NCI-H510A treated with DMSO at 0.1 percent for 48 hours (cell line): ENCODE measurements around the gene ADAT3.

Experiments used
- DNase-seq: peaks from one replicate; lab custom pipeline; 2025; lab: John Stamatoyannopoulos, UW

Gene ADAT3

DNA sequence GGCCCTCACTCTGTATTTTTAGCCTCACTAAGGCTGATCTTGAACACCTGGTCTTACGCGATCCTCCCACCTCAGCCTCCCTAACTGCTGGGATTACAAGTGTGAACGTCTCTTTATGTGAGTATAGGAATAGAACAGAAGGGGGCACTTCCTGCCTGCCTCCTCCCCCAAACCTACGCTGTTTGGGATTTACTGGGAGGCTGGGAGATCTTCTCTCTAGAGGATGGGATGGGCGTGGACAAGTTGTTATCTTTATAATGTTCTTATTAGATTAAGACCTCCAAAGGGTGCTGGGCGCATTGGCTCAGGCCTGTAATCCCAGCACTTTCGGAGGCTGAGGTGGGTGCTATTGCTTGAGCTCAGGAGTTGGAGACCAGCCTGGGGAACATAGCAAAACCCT lies 32.9 kb downstream of the ADAT3 start:
- no peak for DNase-seq

DNA sequence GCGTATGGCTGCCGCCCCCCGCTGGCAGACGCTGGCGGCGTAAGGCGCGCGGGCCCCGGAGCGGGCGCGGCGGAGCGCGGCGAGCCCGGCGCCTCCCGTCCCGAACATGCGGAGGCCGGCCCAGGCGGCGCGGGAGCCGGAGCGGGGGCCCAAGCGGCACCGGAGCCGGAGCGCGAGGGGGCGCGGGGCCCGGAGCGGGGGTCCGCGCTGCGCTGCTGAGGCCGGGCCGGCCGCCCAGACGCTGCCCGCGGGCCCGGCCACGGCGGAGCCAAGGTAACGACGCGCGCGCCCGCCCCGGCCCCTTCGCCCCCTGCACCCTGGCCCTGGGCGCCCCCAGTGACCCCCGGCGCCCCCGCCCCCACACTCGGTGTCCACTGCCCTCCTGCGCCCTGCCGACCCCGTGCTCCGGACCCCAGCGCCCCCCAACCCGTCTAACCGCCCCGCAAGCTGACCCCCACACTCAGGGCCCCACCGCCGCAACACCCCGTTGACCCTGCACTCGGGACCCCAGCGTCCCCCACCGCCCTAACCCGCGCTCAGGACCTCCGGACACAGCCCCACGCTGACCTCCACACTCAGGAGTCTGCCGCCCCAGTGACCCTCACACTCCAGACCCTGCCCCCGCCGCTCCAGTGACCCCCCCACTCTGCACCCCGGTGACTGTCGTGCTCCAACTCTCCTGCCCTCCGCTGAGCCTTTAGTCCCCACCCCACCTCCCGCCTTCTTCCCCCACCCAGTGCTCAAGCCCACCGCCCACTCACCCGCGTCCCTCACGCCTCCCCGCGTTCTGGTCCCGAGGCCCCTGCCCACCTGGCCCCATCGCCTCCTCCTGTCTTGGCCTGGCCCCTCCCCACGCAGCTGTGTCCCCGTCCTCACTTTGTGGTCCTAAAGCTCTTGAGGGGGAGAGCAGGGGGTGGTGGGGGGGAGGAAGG lies 36.2 kb downstream of the ADAT3 start, which contains the start of gene CSNK1G2:
Gene CSNK1G2 (plus strand): TSS at position 27 of the 932 bp plus-strand sequence. CDS start 28,601 bp downstream, outside the sequence.
- DNase-seq = no peak

DNA sequence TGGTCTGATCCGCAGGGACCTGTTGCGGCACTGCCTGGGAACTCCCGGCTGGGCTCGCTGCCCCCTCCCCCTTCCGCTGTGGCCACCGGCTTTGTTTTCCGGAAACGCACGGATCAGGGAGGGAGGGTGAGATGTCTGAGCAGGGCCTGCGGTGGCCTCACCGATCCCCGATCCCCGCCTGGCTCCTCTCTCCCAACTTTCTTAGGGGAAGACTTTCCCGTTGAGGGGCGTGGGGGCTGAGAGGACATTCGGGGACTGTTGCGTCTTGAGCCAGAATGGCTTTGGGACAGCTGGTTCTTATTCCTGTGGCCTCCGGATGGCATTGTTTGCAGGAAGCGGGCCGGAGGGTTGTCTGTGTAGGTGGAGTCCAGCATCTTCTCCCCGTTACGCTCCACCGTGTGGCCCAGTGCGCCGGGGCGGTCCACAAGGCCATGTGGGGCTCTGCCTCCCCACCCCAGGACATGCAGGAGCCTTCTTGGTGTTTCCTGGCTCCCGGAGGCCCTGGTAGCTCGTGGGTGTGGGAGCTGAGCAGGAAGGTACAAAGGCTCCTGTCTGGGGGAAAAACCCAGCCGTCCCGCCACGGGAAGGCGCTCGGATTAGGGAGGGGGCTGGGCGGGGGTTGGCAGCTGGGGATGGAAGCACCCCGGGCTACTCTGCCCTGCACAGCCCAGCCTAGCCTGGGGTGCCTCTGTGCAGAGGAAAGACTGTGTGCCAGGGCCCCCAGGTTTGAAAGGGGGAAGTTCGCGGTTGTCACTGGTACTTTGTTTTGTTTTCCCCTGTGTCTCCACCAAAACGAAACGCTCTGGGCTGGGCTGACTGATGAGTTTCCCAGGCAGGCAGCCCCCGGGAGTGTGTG lies 37.1 kb downstream of the ADAT3 start:
- DNase-seq = peak; percentile 55

DNA sequence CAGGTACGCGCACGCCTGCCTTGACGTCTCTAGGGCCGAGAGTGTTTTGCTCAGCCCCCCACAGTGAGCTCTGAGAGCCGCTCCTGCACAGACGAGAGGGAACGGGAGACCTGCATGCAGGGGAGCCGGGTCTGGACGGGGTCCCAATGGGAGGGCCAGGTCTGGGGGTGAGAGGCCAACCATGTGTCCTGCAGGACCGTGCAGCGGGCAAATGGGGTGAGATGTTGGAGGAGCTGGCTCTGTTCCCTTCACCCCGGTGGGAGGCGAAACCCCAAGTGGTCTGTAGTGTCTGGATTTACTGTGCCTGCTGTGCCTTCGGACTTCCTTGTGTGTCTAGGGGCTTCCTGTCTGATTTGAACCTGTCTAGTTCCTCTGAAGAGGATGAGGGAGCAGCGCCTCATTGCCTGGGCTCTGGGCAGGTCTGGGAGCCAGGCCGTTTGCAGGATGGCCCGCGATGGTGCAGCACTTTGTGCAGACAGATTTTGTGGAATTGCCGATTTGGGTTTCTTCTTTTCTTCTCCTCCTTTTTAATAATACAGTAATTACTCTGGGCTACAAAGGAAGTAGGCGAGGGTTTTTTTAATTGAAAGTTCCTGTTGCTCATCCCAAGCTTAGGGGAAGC lies 37.8 kb downstream of the ADAT3 start:
- DNase-seq = no peak

DNA sequence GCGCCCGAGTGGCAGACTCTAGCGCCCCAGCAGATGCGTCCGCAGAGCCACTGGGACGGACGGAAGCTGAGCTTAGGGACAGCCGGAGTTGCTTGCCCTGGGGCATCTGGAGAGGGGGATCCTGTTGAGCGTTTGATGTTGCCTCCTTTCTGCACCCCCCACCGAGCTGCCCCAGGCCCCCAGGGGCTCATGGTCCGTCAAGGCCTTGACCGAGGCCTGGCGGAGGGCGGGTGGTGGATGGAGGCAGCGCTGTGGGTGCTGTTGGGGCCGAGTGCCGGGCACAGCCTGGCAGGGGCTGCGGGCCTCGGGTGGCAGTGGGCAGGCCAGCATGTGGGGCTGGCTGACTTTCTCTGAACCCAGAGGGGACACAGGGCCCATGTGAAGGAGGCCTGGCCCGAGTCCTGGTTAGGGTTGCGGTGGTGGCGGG lies 38.5 kb downstream of the ADAT3 start:
- no peak for DNase-seq

DNA sequence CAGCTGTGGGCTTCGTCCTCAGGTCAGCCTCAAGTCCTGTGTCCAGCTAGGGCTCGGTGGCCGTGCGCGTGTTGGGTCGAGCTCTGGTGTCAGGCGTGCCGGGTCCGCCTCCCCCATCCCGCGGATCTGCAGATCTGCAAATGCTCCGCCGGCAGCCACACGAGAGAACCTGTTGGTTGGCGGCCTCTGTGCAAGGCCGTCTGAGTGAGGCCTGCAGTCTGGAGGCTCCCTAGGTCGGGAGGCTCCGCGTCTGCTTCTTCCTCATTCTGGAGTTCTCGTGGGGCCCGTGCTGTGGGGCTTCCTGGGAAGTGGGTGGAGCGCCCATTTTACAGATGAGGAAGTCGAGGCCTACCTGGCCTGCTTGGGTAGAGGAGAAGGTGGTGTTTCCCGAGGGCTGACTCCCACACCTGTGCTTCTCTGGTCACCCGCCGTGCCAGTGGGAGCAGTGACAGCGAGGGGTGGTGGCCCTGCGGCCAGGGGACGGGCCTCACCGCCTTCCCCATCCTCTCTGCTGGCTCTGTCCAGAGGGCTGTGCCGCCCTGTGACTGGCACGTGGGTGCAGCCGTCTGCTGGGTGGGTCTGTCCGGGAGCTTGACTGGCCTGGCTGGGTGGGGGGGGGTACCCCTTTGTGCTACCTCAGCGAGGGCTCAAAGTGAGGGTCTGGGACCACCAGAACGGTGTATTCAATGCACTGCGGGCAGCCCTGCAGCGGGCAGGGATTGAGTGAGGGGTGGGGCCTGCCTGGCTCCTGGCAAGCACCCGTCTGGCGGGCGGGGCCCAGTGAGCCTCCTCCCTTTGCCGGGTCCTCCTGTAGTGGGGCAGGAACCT lies 39.1 kb downstream of the ADAT3 start:
- DNase-seq = no peak

DNA sequence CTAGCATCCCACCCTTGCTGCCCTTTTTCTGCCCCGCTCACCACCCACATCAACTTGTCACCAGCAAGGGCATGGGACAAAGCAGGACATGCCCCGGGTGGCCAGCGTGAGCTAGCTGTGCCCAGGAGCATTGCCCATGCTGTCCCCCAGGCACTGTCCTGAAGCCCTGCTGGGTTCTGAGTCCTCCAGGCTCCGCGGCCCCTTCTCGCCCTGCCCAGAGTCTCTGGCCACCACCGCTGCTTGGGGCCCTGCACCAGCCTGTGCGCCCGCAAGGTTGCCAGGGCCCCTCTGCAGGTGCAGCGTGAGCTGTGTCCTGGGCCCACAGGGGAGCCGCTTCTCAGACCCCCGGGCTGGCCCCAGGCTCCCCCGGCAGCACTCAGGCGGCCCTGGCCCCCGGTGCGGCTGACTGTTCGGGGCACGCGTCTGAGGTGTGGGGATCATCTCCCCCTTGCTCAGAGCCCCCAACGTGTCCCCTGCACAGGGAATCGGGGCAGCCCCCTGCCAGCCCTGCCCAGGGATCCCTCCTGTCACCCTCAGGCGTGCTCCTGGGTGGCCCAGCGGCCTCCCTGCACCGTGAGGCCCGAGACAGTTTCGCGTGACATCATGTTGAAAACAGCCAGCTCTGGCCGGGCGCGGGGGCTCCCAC lies 39.8 kb downstream of the ADAT3 start:
- DNase-seq = no peak

DNA sequence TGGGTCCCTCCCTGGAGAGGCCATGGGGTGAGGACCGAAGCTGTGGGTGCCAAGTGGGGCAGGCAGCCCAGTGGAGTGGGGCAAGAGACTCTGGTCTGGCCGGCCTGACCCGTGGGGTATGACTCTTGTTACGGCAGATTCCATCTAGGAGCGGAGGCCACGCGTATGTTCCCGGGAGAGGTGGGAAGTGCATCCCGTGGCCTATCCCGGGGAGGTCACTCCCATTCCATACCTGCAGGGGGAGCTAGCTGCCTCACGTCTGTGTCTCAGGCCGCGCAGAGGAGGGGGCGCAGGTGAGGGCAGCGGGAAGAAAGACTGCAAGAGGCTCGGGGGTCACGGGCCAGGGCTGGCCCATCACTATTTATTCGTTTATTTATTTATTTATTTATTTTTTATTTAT lies 40.7 kb downstream of the ADAT3 start:
- no peak for DNase-seq

DNA sequence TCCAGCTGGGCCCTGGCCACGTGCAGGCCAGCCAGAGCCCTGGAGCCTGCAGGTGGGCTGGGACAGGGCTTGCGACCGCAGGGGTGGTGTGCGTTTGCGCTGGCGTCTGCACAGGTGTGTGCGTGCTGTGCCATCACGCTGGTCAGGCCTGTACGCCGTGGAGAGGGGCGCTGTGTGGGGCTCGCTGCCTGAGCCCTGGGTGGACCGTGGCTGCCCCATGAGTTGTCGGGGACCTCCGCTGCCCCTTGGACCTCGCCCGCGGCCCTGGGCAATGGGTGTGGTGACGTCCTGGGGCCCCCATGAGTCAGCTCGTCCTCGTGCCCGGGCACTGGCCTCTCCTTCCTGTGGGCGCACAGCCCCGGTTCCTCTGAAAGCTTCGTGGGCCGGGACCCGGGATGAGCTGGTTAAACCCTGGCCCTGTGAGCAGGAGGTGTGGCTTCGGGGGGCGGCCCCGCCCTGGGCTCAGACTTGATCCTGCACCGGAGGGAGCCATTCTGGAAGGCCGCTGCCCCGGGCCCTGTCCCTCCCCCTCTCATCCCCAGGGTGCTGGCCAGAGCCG lies 42.5 kb downstream of the ADAT3 start:
- no peak for DNase-seq

DNA sequence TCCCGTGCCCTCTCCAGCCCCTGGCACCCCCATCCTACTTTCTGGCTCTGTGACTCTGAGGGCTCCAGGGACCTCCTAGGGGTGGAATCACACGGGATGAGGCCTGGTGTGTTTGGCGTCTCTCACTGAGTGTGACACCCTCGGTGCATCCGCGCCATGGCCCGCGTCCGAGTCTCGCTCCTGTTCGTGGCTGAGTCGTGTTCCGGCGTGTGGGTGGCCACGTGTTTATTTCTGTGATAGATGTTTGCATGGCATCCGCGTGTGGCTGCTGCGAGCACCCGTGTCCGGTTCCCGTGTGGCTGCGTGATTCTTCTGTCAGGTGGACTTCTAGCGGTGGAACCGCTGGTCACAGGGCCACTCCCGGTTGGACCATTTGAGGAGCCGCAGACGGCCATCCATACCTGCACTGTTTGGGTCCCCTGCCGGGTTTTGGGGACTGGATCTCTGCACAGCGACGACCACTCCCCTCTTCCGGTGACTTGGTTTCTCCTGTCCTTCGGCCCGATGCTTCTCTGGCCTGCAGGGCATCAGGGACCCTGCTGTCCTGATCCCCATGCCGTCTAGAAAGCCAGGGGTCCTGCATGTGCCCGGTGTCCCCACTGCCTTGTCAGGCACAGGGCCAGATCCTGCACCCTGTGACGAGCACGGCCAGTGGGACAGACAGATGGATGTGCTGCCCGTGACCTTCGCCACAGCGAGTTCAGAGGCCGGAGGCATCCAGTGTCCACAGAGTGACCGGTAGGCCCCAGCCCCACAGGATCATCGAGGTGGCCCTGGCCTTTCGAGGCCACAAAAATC lies 44.3 kb downstream of the ADAT3 start:
- no peak for DNase-seq

DNA sequence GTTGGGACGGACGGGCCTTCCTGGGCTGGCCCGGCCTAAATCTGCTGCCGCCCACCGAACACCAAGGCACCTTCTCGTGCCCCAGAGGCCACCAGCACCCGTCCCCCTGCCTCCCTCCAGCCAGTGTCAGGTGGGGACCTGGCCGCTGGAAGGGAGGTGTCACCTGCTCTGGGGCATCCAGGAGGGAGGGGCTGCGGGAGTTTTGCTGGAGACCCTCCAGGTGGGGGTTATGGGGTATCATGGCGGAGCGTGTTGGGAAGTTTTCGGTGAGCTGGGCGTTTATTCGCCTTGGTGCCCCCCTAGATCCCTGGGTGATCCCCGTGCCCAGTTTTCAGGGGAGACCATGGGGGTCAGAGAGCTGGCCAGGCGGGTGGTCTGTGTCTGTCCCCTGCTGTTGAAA lies 45.4 kb downstream of the ADAT3 start:
- DNase-seq = no peak

DNA sequence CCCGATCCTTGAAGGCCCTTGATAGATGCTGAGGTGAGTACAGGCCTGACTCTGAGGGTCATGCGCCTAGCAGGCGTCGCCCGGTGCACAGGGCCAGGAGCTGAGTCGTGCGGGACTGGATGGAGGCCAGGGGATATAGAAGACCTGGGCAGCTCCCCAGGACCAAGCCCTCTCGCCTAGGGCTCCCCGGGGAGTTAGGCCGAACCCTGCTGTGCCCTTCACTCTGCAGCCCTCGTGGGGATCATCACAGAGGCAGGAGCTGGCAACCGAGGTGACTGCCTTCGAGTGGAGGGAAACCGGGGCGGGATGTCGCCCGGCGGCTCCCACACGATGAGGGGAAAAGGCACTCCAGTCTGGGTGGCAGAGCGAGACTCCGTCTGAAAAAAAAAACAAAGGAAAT lies 47.4 kb downstream of the ADAT3 start:
- DNase-seq = no peak

DNA sequence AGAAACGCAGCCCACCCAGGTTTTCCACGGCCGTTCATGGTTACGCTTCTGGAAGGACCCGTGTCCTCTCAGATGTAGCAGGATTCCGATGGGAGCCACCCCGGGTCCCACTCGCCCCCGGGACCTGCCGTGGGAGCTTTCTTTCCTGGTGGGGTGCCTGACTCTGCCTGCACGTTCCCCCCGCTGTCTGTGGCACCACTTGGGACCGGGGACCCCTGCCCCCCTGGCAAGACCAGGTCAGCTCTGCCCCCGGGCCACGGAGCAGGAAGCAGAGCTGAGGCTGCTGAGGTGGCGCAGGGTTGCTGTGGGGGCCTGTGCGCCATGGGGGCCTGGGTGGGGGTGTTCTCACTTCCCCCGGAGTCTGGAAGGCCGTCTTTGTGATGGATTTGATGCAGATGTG lies 47.8 kb downstream of the ADAT3 start:
- DNase-seq = no peak

DNA sequence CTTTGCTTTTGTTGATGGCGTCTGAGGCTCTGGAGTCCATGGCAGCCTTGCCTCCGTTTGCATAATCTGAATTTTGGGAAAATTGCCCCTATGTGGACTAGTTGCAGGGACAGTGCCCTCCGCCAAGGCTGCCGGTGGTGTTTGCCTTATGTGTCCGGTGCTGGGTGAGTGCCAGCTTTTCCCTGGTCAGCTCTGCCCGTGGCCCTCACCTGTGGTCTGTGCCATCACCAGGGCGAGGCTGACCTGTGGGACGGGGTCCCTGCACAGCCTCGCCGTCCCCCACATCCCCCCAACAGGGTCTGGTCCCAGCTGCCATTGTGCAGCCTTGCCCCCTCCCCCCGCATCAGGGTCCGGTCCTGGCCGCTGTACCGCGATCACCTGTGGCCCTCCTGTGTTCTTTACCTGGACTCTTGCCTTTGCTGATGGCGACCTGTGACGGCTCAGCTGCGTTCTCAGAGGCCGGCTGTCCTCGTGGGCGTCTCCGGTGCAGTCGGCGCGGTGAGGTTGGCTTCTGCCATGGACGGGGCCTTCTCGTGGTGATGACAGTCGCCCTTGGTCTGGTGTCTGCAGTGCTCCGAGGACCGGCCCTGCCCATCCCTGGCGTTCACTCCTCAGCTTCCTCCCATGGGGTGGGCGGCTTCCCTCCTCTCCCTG lies 48.4 kb downstream of the ADAT3 start:
- no peak for DNase-seq

DNA sequence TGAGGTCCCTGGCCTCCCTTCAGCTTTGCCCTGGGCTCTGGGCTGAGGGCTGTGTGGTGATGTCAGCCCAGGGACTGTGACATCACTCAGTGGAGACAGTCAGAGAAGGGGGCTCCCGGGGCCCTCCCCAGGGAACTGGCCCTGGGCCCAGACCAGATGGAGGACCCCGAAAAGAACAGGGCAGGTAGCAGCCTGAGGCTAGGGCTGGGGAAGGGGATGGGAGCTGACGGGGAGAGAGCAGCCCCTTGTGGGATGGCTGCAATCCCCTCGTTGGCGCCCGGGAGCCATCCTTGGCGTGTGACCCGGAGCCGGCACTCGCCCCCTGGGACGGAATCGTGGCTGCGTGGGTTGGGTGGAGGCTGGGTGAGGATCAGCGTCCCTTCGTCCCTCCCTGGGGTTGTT lies 49.3 kb downstream of the ADAT3 start:
- DNase-seq = no peak

DNA sequence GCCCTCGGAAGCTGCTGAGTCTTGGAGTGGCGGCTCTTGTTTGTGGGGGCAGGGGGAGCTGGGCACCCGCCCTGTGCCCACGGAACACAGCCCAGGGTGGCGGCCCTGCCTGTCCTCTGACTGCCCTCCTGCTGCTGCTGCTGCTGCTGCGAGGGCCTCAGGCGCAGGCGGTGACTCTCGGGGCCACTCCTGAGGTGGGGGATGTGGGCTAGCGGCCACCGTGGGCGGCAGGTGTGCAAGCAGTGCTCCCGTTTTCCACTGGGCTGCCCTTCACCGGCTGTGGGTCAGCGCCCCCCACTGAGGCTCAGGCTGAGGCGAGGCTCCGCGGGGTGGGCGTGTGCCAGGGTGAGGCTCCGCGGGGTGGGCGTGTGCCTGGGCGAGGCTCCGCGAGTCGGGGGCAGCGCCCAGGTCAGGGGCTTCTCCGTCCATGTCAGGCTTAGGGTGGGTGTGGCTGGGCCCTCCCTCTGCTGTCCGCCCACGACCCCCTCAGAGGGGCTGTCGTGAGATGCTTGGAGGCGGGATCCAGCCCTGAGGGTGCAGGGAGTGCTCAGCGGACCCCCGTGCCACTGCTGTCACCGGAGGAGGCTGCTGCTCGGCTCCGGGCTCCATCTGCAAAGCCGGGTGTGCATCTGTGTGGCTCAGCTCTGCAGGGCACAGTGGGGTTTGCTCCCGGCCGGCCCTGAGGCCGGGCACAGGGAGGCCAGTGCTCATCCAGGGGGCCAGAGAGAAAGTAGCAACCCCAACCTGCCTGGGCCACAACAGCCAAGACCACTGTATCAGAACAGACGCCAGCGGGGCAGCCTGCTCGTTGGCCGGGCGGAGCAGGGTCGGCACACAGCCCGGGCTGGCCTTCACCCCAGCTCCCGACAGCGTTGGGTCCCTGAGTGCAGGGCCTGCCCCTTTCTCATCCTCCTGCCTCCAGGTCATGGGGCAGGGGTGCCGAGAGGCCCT lies 50.2 kb downstream of the ADAT3 start:
- no peak for DNase-seq

DNA sequence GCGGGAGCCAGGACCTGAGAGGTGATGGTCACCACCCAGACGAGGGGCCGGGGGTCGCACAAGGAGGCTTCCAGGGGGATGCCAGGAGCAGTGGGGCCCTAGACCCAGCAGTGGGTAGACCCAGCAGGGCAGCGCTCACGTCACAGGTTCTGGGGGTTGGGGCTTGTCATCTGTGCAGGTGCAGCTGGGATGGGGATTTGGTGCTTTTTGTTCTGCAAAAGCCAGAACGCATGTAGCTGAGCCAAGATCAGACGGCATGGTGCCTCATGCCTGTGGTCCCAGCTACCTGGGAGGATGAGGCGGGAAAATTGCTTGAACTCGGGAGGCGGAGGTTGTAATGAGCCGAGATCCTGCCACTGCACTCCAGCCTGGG lies 50.9 kb downstream of the ADAT3 start:
- no peak for DNase-seq

DNA sequence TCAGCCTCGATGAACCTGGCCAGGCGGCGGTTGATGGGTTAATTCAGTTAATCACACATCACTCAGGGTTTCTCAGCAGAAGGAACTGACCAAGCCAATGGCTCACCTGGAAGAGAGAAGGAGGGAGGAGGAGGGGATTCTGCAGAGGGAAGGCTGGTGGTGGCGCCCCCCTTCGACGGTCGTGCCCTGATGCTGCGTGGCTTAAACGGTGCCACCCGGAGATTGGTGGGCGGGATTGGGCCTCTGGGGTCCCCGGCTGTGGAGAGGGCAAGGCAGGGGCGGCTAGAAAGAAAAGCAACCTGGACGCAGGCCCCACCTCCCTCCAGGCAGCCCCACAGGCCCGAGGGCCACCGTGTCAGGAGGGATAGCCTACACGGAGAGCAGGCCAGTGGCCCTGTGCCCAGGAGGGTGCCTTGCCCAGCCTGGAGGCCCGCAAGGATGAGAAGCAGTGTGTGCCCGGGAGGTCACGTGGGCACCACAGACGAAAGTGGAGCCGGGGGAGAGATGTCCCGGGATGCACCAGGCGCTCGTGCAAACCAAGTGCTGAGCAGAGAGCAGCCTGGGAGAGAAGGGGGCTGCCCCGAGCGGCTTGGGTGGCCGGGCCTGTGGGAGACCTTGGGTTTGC lies 51.8 kb downstream of the ADAT3 start:
- no peak for DNase-seq
